Heart left ventricle (tissue), 16 donors: ENCODE results near the gene SPAST. TPM values are rescaled to one million over a fixed set of nuclear protein-coding genes. Genes with fewer than 3 reads are reported as not detected.

Experiments used
- ATAC-seq, 4 donors: fragments of 200-7000 bp; cut with Tn5 transposase; one replicate each; pipeline ENCODE4 v1.9.1; 2020 to 2022; ENCODE audit warnings: moderate library complexity in 4 of 4, mild to moderate bottlenecking in 3 of 4, moderate number of reproducible peaks in 1 of 4
- DNase-seq, 5 donors: peaks; one replicate each; pipeline ENCODE4 v3.0.0-alpha.2; 2020
- H3K27ac ChIP-seq, 12 donors: fragments of 200-600 bp; sonication (generic) in 4 of 12; one replicate each; pipeline versions ENCODE4 v1.5.0 to v1.8.0; 2016 to 2022; ENCODE audit warnings: mild to moderate bottlenecking in 2 of 12
- H3K27me3 ChIP-seq, 9 donors: fragments of 200-600 bp; sonication (generic) in 2 of 9; one replicate each; pipeline versions ENCODE4 v1.5.1 to v1.8.0; 2016 to 2022; ENCODE audit warnings: mild to moderate bottlenecking in 3 of 9
- H3K36me3 ChIP-seq, 9 donors: fragments of 200-600 bp; sonication (generic) in 2 of 9; one replicate each; pipeline versions ENCODE4 v1.5.0 to v1.8.0; 2018 to 2022; ENCODE audit warnings: mild to moderate bottlenecking in 2 of 9
- H3K4me1 ChIP-seq, 12 donors: fragments of 200-600 bp; sonication (generic) in 4 of 12; one replicate each; pipeline versions ENCODE4 v1.5.0 to v1.8.0; 2016 to 2022; ENCODE audit warnings: mild to moderate bottlenecking in 3 of 12
- H3K4me3 ChIP-seq, 12 donors: fragments of 200-600 bp; sonication (generic) in 4 of 12; one replicate each; pipeline versions ENCODE4 v1.5.0 to v1.8.0; 2017 to 2022; ENCODE audit warnings: mild to moderate bottlenecking in 9 of 12, moderate library complexity in 4 of 12
- H3K9me3 ChIP-seq, 12 donors: fragments of 200-600 bp; sonication (generic) in 4 of 12; one replicate each; pipeline versions ENCODE4 v1.5.0 to v1.8.0; 2016 to 2022; ENCODE audit warnings: mild to moderate bottlenecking in 1 of 12
- POLR2A ChIP-seq, 2 donors: fragments of 450-650 bp; IDR thresholded peaks; one replicate each; pipeline ENCODE4 v1.6.1; 2017; ENCODE audit warnings: antibody characterized with exemption in 2 of 2, mild to moderate bottlenecking in 2 of 2, moderate library complexity in 2 of 2
- WGBS, 4 donors: extraction: QIAGEN DNeasy Blood & Tissue Kit in 2 of 4; methylation state at CpG; one replicate each; pipeline versions ENCODE4 v1.1.5 to v1.1.7; 2013 to 2018; 5-methylcytosine and 5-hydroxymethylcytosine counted together
- intact Hi-C, 10 donors: fragments of 100-400 bp; cut with DNase I; formaldehyde crosslinking; loops; one replicate each; pipeline versions ENCODE4 v1.11.1 to v1.14.2; 2022
- polyA plus RNA-seq, 2 donors: library from polyadenylated mRNA; stranded (reverse); fragments of 200-250 nt; gene quantifications; one replicate each; pipeline ENCODE4 v1.2.3, GENCODE V29; 2013
- total RNA-seq, 9 donors: library from RNA; depleted of rRNA in 2 of 9; stranded (reverse); fragments of >200 nt in 2 of 9; fragmentation: NEBNext Ultra II Directional in 3 of 9; extraction: Animal tissue kit (Norgen Biotek cat#: 25700) in 3 of 9; gene quantifications; one replicate each; pipeline versions ENCODE4 v1.1.0 to v1.2.4, GENCODE V29; 2016 to 2023
- TF ChIP-seq, protein P1 (sequence below), 12 donors: fragments of 200-600 bp; sonication (generic) in 4 of 12; IDR thresholded peaks; one replicate each; pipeline versions ENCODE4 v1.5.0 to v1.8.0; 2018 to 2022; ENCODE audit warnings: antibody characterized with exemption in 12 of 12, mild to moderate bottlenecking in 5 of 12
- donor health status: ischemic (EF 13 %, LVEDD 7.1; RV severe dilation, severe dysfunction).
- donor health status: healthy with polysubstance abuse.
- donor health status: DM: no; HTN: yes; CAD: no.
- donor health status: DM: no; HTN: no; CAD: no.
- donor health status: ischemic (EF 25% LVEDD 6.9; RV normal size, moderate dysfunction).
- donor health status: ischemic (EF 25% LVEDD 5.7; RV mildly dilated, moderate dysfunction).
- donor health status: healthy.
- donor health status: DM: yes; HTN: yes; CAD: no.
- donor health status: ischemic (EF 35%, LVEDD 5.7; RV mildly dilated, moderate dysfunction).
- donor health status: nonischemic (EF 11% LVEDD 7.7; RV severe dilation, severe dysfunction).
- donor health status: DM: yes; HTN: yes; CAD: no.
- donor health status: PGD.
- donor health status: ischemic (EF 29% LVEDD 5.4; RV normal size, mild dysfunction).
- donor health status: nonischemic (EF 23%, LVEDD 6.1; RV moderate dilation, normal function).

The SPAST gene
- total and polyA plus RNA-seq, 11 donors = 2.6 to 13.2 (median 9.5) TPM

DNA sequence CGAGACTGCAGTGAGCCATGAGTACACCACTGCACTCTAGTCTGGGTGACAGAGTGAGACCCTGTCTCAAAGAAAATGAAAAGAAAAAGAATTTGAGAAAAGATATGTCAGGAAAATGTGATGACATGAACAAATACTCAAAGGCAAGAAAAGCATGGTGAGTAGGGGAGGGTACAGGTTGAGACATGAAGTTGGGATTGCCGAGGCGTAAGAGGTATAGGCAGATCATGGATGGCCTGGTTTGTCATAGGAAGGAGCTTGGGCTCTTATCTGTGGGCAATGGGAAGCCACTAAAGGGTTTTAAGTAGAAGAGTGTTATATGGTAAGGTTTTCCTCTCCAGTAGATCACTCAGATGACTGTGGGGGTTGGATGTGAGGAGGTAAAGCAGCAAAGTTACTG, 32.3 kb downstream of the SPAST start:
- no peak for TF ChIP-seq POLR2A (IDR thresholded peaks at IDR 0.05)
- TF ChIP-seq, protein P1, sequence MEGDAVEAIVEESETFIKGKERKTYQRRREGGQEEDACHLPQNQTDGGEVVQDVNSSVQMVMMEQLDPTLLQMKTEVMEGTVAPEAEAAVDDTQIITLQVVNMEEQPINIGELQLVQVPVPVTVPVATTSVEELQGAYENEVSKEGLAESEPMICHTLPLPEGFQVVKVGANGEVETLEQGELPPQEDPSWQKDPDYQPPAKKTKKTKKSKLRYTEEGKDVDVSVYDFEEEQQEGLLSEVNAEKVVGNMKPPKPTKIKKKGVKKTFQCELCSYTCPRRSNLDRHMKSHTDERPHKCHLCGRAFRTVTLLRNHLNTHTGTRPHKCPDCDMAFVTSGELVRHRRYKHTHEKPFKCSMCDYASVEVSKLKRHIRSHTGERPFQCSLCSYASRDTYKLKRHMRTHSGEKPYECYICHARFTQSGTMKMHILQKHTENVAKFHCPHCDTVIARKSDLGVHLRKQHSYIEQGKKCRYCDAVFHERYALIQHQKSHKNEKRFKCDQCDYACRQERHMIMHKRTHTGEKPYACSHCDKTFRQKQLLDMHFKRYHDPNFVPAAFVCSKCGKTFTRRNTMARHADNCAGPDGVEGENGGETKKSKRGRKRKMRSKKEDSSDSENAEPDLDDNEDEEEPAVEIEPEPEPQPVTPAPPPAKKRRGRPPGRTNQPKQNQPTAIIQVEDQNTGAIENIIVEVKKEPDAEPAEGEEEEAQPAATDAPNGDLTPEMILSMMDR (IDR thresholded peaks at IDR 0.05) = no peak
- DNase-seq = no peak
- intact Hi-C loops = no loop called here
- no peaks in the 10 kb centered on the region for H3K9me3 ChIP-seq
- 97 to 99% (median 97%) methylated on average over 3 of the region's 3 CpGs for WGBS, 4 donors
- no peaks in the 10 kb centered on the region for H3K4me1 ChIP-seq
- no peak overlapping the region for H3K27ac ChIP-seq
- H3K36me3 ChIP-seq = peaks cover 0 to 37% (median 21%) of the 10 kb centered on the region in 9 donors
- no peak overlapping the region for H3K4me3 ChIP-seq
- no peaks in the 10 kb centered on the region for H3K27me3 ChIP-seq
- no peak for ATAC-seq

DNA sequence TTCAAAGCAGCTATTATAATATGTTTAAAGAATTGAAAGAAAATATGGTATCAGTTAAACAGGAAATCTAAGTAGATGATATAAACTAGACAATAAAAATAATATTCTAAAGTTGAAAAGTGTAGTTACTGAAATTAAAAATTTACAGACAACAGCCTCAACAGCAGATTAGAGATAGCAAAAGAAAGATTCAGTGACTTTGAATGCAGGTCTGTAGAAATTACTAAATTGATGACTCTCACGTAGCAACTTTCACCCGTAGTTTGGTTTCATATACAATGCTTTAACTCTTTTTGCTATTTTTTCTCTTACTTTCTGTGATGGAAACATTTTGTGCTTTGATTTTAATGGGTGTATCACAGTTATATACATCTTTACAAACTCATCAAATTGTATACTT, 44.8 kb downstream of the SPAST start:
- ATAC-seq (no peak), DNase-seq (no peak)
- WGBS, 4 donors = 95 to 99% (median 98%) methylated on average over 2 of the region's 2 CpGs
- H3K27ac ChIP-seq = no peak overlapping the region
- H3K36me3 ChIP-seq = peaks cover 0 to 40% (median 22%) of the 10 kb centered on the region in 9 donors
- H3K9me3 ChIP-seq = peaks cover 0 to 20% (median 0%) of the 10 kb centered on the region in 12 donors
- no peak for TF ChIP-seq POLR2A (IDR thresholded peaks at IDR 0.05)
- TF ChIP-seq, protein P1 (IDR thresholded peaks at IDR 0.05) = no peak
- no peak overlapping the region for H3K4me3 ChIP-seq
- intact Hi-C loops = no loop called here
- no peaks in the 10 kb centered on the region for H3K27me3 ChIP-seq
- H3K4me1 ChIP-seq = no peaks in the 10 kb centered on the region

DNA sequence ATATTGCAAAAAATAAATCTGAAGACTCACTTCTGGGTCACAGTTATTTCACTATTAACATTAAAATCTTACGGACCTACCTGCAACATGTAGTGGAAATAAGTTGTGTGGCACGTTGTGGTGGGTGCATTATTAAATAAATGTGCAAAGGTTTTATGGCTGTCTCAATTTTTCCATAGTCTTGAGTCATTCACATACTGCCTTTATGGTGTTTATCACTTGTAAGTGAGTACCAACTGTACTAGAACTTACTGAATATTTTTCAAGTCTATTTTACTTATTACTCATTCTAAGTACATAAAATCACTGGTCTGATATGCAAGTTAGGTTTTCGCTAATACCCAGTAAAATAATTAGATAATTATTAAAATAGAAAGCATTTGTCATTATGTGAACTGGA, 54.7 kb downstream of the SPAST start:
- TF ChIP-seq POLR2A (IDR thresholded peaks at IDR 0.05) = no peak
- TF ChIP-seq, protein P1 (IDR thresholded peaks at IDR 0.05) = no peak
- Histone ChIP-seq H3K4me1 (no peaks in the 10 kb centered on the region), H3K27ac (no peak overlapping the region), H3K4me3 (no peak overlapping the region), H3K27me3 (no peaks in the 10 kb centered on the region), H3K9me3 (no peaks in the 10 kb centered on the region), H3K36me3 (peaks cover 0 to 83% (median 60%) of the 10 kb centered on the region in 9 donors)
- WGBS, 4 donors = 93 to 97% (median 97%) methylated on average over 3 of the region's 3 CpGs
- ATAC-seq (no peak), DNase-seq (no peak)
- intact Hi-C loops = no loop called here

DNA sequence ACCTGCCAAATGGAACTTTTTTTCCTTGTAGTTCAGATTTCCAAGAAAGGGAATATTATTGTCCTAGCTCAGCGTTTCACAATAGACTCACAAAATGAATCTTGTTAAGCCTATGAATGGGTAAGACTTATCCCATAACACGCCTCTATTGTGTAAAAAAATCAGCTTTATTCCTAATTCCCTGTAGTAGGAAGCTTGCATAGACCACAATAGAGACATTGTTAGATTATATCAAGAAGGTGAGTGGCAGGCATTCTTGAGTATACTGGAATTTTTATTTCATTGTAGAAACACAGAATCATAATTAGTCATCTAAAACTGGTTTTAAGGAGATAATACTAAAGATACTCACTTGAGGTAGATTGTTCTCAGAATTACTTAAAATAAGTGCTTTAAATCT, 55.8 kb downstream of the SPAST start:
- no peak for TF ChIP-seq POLR2A (IDR thresholded peaks at IDR 0.05)
- 90 to 95% (median 92%) methylated on average over 2 of the region's 2 CpGs for WGBS, 4 donors
- Histone ChIP-seq H3K4me1 (no peaks in the 10 kb centered on the region), H3K27me3 (no peaks in the 10 kb centered on the region), H3K27ac (no peak overlapping the region), H3K36me3 (peaks cover 0 to 87% (median 66%) of the 10 kb centered on the region in 9 donors), H3K9me3 (no peaks in the 10 kb centered on the region), H3K4me3 (no peak overlapping the region)
- ATAC-seq (no peak), DNase-seq (no peak)
- intact Hi-C loops = no loop called here

DNA sequence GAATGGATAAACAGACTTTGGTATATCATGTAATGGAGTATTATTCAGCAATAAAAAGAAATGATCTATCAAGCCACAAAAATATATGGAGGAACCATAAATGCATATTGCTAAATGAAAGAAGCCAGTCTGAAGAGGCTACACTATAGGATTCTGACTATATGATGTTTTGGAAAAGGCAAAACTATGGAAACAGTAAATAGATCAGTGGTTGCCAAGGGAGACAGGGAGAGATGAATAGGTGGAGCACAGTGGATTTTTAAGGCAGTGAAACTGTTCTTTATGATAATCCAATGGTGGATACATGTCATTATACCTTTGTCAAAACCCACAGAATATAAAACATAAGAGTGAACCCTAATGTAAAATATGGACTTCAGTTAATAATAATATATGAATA, 61.3 kb downstream of the SPAST start:
- ATAC-seq = no peak
- Histone ChIP-seq H3K27me3 (no peaks in the 10 kb centered on the region), H3K4me1 (no peaks in the 10 kb centered on the region), H3K4me3 (no peak overlapping the region), H3K9me3 (no peaks in the 10 kb centered on the region), H3K27ac (no peak overlapping the region), H3K36me3 (peaks cover 0 to 90% (median 60%) of the 10 kb centered on the region in 9 donors)
- no peak for DNase-seq
- TF ChIP-seq, protein P1 (IDR thresholded peaks at IDR 0.05) = no peak
- no peak for TF ChIP-seq POLR2A (IDR thresholded peaks at IDR 0.05)
- intact Hi-C loops = no loop called here
